DND-41 (cell line): ENCODE measurements around the gene NEK7.

Experiments used
- ATAC-seq: fragments of 200-7000 bp; cut with Tn5 transposase; 3 replicates; pipeline ENCODE4 v1.9.1; 2021; ENCODE audit warnings: low read depth; ENCODE audit not compliant: insufficient read depth
- DNase-seq: peaks from one replicate; pipeline ENCODE4 v3.0.0-alpha.2; 2020
- H2AFZ ChIP-seq: 2 replicates; pipeline ENCODE4 v1.6.0; 2012; ENCODE audit warnings: low read depth, low read length
- H3K27ac ChIP-seq: 2 replicates; pipeline ENCODE4 v1.5.1; 2012; ENCODE audit warnings: low read length, inconsistent platforms
- H3K27me3 ChIP-seq: fragments of 200-600 bp; sonication (generic); 2 replicates; pipeline ENCODE4 v1.6.0; 2012; ENCODE audit warnings: low read length, mild to moderate bottlenecking, inconsistent platforms; ENCODE audit not compliant: insufficient read depth, poor library complexity
- H3K36me3 ChIP-seq: 2 replicates; pipeline ENCODE4 v1.5.1; 2012; ENCODE audit warnings: low read length, inconsistent platforms; ENCODE audit not compliant: insufficient read depth
- H3K4me1 ChIP-seq: 2 replicates; pipeline ENCODE4 v1.5.1; 2012; ENCODE audit warnings: mild to moderate bottlenecking, low read length; ENCODE audit not compliant: insufficient read depth
- H3K4me2 ChIP-seq: 2 replicates; pipeline ENCODE4 v1.6.0; 2012; ENCODE audit warnings: mild to moderate bottlenecking, moderate library complexity, low read length, inconsistent platforms; ENCODE audit not compliant: insufficient read depth
- H3K4me3 ChIP-seq, 2 experiments: fragments of 200-600 bp in 1 of 2; shearing (Covaris generic) in 1 of 2; 2 replicates each; pipeline ENCODE4 v1.5.1; 2012 to 2016; ENCODE audit warnings: inconsistent platforms in 2 of 2, low read length in 2 of 2, mild to moderate bottlenecking in 2 of 2, low read depth in 1 of 2, moderate library complexity in 1 of 2
- H3K79me2 ChIP-seq: 2 replicates; pipeline ENCODE4 v1.6.0; 2012; ENCODE audit warnings: low read length, inconsistent platforms; ENCODE audit not compliant: insufficient read depth
- H3K9ac ChIP-seq: 2 replicates; pipeline ENCODE4 v1.6.0; 2012; ENCODE audit warnings: low read depth, mild to moderate bottlenecking, inconsistent platforms, low read length, moderate library complexity
- H3K9me3 ChIP-seq: 2 replicates; pipeline ENCODE4 v1.5.1; 2012; ENCODE audit warnings: low read length, moderate library complexity, mild to moderate bottlenecking, inconsistent platforms; ENCODE audit not compliant: insufficient read depth, severe bottlenecking
- H4K20me1 ChIP-seq: 2 replicates; pipeline ENCODE4 v1.6.0; 2012; ENCODE audit warnings: low read length; ENCODE audit not compliant: insufficient read depth
- CTCF ChIP-seq: IDR thresholded peaks from 2 replicates; pipeline ENCODE4 v1.5.1; 2012; ENCODE audit warnings: borderline replicate concordance, low read length, moderate library complexity, mild to moderate bottlenecking; ENCODE audit not compliant: poor library complexity, severe bottlenecking; ENCODE audit errors: extremely low read depth
- EZH2 ChIP-seq: IDR thresholded peaks from 3 replicates; pipeline ENCODE4 v1.6.1; 2012; ENCODE audit warnings: borderline replicate concordance, low read depth, mild to moderate bottlenecking, moderate library complexity, low read length, inconsistent platforms; ENCODE audit not compliant: severe bottlenecking

NEK7 gene

DNA sequence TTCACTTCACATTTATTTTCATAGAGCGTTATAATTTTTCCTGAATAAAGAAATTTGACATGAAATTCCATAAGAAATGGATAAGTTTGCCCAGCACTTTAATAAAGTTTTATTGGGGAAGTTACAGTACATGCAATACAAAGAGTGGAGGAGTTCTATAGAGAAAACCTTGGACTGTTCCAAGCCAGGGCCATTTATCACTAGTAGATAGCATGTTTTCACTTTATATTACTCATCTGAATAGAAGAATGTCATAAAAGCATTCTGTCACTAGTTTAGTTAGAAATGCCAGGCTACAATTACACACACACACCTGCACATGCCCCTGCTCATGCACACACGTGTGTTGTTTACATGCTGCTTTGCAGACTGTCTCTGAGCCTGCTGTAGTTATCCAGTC is 123.3 kb downstream of the NEK7 start:
- no peaks in the 10 kb centered on the region for H3K9me3 ChIP-seq
- H3K4me1 ChIP-seq, result no peaks in the 10 kb centered on the region
- no peaks in the 10 kb centered on the region for H4K20me1 ChIP-seq
- no peak overlapping the region for H3K9ac ChIP-seq
- H3K36me3 ChIP-seq, result peaks cover 31% of the 10 kb centered on the region; the same call in 1 of the 2 replicates
- no peak for ATAC-seq
- H2AFZ ChIP-seq, result no peak overlapping the region
- DNase-seq, result no peak
- no peaks in the 10 kb centered on the region for H3K27me3 ChIP-seq
- H3K4me3 ChIP-seq, result no peak overlapping the region
- TF ChIP-seq EZH2, result no peak
- no peak for TF ChIP-seq CTCF
- no peak overlapping the region for H3K27ac ChIP-seq
- H3K4me2 ChIP-seq, result no peak overlapping the region
- H3K79me2 ChIP-seq, result peaks cover 8% of the 10 kb centered on the region

DNA sequence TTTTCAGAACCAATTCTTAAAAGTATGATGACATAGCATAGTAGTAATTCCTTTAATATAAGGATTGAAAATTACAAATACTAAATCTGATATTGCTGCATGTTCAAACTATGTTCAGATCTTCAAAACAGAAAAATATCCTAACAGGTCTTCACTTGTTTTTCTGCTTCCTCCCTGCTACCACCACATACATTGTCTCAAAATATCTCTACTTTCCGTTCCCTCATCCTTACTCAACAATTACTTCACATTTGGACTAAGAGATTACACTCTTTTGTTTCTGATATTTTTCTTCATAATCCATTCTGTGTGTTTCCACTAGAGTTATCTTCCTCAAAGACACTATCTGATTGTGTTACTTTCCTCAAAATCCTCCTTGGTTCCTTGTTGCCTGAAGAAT is 125.1 kb downstream of the NEK7 start:
- H3K36me3 ChIP-seq, result peaks cover 39% of the 10 kb centered on the region; the same call in 1 of the 2 replicates
- no peak overlapping the region for H2AFZ ChIP-seq
- H3K9ac ChIP-seq, result no peak overlapping the region
- no peak for ATAC-seq
- no peaks in the 10 kb centered on the region for H4K20me1 ChIP-seq
- H3K27me3 ChIP-seq, result no peaks in the 10 kb centered on the region
- no peak for TF ChIP-seq EZH2
- H3K9me3 ChIP-seq, result no peaks in the 10 kb centered on the region
- H3K4me1 ChIP-seq, result no peaks in the 10 kb centered on the region
- H3K79me2 ChIP-seq, result peaks cover 2% of the 10 kb centered on the region; the same call in 1 of the 2 replicates
- H3K4me3 ChIP-seq, result no peak overlapping the region
- H3K4me2 ChIP-seq, result no peak overlapping the region
- no peak overlapping the region for H3K27ac ChIP-seq
- DNase-seq, result no peak

GRCh38 chr1:198283222-198283621 is 126.4 kb downstream of the NEK7 start:
- peak; percentile 65 for ATAC-seq
- Histone ChIP-seq H3K36me3 (peaks cover 39% of the 10 kb centered on the region; the same call in 1 of the 2 replicates), H3K9me3 (no peaks in the 10 kb centered on the region), H3K79me2 (peaks cover 2% of the 10 kb centered on the region; the same call in 1 of the 2 replicates), H3K27me3 (no peaks in the 10 kb centered on the region), H3K4me3 (no peak overlapping the region), H3K27ac (no peak overlapping the region), H4K20me1 (no peaks in the 10 kb centered on the region), H3K9ac (no peak overlapping the region), H3K4me2 (no peak overlapping the region), H2AFZ (no peak overlapping the region), H3K4me1 (no peaks in the 10 kb centered on the region)
- no peak for DNase-seq
- no peak for TF ChIP-seq CTCF
- no peak for TF ChIP-seq EZH2

DNA sequence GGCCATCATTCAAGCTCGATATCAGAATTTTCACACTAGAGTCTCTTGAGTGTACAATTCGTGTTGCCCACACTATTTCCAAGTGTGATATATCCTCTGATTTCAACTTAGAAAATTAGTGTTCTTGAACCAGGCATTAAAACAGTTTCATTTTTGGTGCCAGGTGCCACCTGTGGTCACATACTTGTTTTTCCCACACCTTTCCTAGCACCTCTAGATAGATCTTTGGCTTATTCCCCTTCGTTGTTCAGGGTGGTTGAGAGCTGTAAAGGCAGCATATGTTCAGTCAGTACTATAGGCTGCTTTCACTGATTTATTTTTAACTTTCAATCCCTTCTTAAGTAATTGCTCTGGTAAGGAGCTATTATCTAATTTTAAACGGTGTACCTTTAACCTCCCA is 131.1 kb downstream of the NEK7 start:
- no peaks in the 10 kb centered on the region for H3K79me2 ChIP-seq
- H3K4me3 ChIP-seq, result no peak overlapping the region
- H3K4me1 ChIP-seq, result no peaks in the 10 kb centered on the region
- peaks cover 34% of the 10 kb centered on the region; the same call in 1 of the 2 replicates for H3K36me3 ChIP-seq
- no peaks in the 10 kb centered on the region for H4K20me1 ChIP-seq
- no peaks in the 10 kb centered on the region for H3K9me3 ChIP-seq
- H3K4me2 ChIP-seq, result no peak overlapping the region
- TF ChIP-seq EZH2 (no peak), CTCF (no peak)
- ATAC-seq (0 out of 3 replicates have a peak, but pooled peaks have one; percentile 19), DNase-seq (no peak)
- no peaks in the 10 kb centered on the region for H3K27me3 ChIP-seq
- H2AFZ ChIP-seq, result no peak overlapping the region
- no peak overlapping the region for H3K27ac ChIP-seq
- no peak overlapping the region for H3K9ac ChIP-seq
